Panc1 (cell line): Measurements from ENCODE around the gene MIA2.
A peak's percentile ranks its signal among the peaks of the same experiment; 100 is the strongest.

Experiments
- CTCF ChIP-seq: fragments of 450-650 bp; IDR thresholded peaks from 2 replicates; pipeline ENCODE4 v1.5.1; 2017; ENCODE audit warnings: mild to moderate bottlenecking
- POLR2AphosphoS5 ChIP-seq: IDR thresholded peaks from 2 replicates; pipeline ENCODE4 v1.6.1; 2012; ENCODE audit warnings: mild to moderate bottlenecking, low read depth, low read length, moderate library complexity

GRCh38 chr14:39185256-39186049, 48.3 kb upstream of the MIA2 start:
- no peak for TF ChIP-seq CTCF
- peak; percentile 51 for TF ChIP-seq POLR2AphosphoS5
